HG02571 (cell line): ENCODE results near the gene ZNF778.
"Not testable (repeated sequence)": the region's sequence is repeated elsewhere in the genome, so short reads cannot be mapped to it uniquely, and the experiment has no call there.

Experiments used
- ATAC-seq: cut with Tn5 transposase; IDR thresholded peaks from one replicate; pipeline ENCODE4 v1.9.1; 2021; ENCODE audit warnings: mild to moderate bottlenecking, moderate library complexity; ENCODE audit not compliant: unreplicated experiment

The ZNF778 gene

DNA sequence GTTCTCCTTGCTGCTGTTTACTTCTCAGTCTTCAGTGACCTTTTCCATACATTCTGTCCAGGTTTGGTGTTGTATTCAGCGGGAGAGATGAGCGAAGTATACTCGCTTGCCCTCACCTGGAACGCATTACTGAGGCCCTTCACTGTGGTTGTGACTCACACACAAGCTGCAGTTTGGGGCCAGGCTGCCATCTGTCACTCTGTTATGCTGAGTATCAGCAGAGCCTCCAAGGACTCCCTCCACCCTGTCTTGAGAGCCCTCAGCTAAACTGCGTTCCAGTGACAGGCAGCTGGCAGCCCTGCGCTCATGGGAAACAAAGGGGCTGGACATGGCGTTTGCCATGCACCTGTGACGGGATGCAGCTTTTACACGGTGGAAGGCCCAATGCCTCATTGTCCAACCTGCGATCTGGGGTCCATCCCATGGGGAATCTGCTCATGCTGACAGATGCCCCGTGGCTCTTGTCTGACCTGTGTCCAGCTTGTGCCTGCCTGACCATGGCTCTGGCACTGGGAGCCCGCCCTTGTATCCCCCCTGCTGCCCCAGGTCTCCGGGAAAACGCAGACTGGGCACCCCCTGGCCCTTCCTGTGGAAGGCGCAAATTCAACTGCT lies 6.5 kb upstream of the ZNF778 start:
- ATAC-seq, result no peak

- no peak for ATAC-seq
Observed at GRCh38 chr16:89216315-89217137, 977 bp upstream of the ZNF778 start.

DNA sequence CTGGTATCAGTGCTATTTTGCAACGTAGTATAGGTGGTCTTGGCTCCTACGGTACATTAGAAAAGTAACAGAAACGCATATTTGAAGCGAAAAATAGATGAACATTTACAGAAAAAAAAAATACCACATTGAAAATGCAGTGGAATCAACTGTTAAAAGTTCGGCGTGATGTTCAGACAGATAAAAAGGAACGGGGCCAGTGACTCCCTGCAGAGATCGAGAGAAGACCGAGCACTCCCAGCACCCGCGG lies 440 bp upstream of the ZNF778 start:
- ATAC-seq, result no peak

- ATAC-seq, result no peak
Observed at GRCh38 chr16:89219365-89219764, 1.9 kb downstream of the ZNF778 start.

DNA sequence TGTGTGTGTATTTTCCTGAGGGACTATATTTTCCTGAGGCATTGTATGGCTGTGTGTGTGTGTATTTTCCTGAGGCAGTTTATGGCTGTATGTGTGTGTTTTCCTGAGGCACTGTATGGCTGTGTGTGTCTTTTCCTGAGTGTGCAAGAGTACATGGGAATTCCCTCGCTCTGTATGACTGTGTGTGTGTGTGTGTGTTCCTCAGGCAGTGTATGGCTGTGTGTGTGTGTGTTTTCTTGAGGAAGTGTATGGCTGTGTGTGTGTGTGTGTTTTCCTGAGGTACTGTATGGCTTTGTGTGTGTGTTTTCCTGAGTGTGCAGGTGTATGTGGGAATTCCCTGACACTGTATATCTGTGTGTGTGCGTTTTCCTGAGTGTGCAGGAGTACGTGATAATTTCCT lies 4.1 kb downstream of the ZNF778 start:
- ATAC-seq, result no peak

GRCh38 chr16:89222931-89223330 lies 5.4 kb downstream of the ZNF778 start:
- no peak for ATAC-seq

DNA sequence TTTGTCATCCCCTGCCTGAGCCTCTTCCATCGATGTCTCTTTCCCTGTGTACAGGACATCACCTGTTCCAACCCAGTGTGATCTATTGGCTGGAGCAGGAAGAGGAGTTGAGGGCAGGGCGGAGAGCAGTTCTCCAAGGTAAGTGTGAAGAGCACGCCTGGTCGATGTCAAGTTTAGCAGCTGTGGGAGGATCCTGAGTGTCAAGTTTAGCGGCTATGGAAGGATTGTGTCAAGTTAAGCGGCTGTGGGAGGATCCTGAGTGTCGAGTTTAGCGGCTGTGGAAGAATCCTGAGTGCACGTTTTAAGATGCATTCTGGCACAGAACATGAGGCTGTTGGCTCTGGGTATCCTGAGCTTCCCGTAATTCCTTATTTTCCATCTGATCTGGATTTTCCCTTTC lies 7.2 kb downstream of the ZNF778 start:
- no peak for ATAC-seq

DNA sequence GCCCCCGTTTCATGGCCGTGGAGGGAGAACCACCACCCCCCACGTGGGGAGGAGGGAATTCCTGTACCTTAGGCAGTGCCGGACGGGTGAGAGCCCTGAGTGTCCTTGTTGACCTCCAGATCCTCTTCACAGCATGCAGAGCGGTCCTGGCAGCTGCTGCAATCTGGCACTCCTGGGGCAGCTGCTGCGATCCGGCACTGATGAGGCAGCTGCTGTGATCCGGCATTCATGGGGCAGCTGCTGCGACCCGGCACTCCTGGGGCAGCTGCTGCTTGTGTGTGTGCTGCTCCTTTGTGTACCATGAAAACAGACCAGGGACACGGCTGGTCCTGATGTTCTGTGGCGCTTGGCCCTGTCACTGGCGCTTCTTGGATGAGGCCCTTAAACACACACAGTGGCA lies 12.8 kb downstream of the ZNF778 start:
- ATAC-seq, result no peak

DNA sequence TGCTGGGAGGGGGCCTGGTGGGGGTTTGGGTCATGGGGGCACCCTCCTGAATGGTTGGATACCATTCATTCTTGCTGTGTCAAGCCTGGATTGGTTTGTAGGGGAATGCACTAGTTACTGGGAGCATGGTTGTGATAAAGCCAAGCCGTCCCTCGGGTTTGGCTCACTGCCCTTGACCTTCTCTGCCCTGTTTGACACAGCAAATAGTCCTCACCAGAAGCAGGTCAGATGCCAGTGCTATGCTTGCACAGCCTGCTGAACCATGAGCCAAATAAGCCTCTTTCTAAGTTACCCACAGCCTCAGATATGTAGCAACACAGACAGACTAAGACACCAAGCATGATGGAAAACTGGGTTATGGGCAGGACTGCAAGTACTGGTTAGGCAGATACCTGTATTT lies 14.6 kb downstream of the ZNF778 start:
- ATAC-seq, result no peak

DNA sequence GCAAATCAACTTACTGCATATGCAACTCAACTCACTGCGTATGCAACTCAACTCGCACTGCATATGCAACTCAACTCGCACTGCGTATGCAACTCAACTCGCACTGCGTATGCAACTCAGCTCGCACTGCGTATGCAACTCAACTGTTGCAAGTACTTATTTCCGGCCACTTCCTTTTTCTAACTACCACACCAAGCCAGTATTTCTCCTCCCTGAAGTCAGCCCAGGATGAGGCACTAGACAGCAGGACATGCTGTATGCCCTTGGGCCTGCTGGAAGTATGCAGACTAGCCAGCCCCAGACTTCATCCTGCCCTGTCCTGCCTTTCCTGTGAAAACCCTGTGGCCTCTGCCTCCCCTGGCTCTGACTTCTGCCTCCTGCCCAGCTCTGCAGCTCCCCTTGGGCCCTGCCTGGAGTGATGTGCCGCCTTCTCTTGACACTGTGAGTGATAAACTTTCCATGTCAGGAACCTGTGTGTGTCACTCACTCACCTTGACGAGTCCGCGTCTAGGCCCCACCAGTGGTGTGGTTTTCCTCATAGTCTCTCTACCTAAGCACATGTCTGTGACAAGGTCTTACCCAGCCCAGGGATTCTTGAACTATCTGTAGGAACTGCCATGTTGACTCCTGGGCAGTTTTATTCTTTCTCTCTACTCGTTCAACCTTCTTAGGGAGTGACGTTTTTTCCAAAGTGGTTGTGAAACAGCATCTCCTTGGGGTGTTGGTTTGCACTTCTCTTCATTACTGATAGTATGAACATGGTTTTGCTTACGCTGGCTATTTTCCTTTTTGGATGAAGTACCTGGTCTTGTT lies 16.4 kb downstream of the ZNF778 start:
- ATAC-seq, result no peak

DNA sequence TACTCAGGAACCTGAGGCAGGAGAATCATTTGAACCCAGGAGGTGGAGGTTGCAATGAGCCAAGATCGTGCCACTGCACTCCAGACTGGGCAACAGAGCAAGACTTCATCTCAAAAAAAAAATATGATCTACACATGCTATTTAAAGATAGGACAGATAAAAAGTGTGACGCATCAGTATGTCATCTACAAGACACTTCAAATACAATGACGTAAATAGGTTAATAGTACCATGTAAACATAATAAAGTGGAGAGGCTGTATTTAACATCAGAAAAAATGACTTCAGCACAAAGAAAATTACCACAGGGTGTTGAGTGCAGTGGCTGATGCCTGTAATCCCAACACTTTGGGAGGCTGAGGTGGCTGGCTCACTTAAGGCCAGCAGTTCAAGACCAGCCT lies 20.2 kb downstream of the ZNF778 start:
- no peak for ATAC-seq

DNA sequence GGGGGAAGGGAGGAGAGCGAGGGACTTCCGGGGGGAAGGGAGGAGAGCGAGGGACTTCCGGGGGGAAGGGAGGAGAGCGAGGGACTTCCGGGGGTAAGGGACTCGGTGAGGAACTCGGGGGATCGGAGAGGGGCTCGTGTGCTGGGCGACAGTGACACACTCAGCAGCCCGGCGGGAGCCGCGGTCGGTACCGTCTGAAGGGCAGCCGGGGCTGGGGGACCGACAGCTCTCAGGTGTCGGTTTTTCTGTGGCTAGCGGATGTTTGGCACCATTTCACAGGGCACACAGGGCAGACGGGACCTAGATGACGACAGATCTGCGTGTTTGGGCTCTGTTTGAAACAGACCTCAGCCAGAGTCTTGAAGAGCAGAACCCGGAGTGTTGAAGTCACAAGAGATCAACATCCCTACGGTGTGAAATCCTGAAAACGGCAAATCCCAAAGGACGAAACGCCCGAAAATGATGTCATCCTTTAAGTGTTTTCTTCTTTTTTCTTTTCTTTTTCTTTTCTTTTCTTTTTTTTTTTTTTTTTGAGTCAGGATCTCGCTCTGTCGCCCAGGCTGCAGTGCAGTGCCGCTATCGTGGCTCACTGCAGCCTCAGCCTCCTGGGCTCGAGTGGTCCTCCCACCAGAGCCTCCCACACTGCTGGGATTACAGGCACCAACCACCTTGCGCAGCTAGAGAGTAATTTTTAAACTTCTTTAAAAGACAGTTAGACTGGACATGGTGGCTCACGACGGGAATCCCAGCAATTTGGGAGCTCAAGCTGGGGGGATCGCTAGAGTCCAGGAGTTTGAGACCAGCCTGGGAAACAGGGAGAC lies 23.9 kb downstream of the ZNF778 start:
- ATAC-seq, result no peak

DNA sequence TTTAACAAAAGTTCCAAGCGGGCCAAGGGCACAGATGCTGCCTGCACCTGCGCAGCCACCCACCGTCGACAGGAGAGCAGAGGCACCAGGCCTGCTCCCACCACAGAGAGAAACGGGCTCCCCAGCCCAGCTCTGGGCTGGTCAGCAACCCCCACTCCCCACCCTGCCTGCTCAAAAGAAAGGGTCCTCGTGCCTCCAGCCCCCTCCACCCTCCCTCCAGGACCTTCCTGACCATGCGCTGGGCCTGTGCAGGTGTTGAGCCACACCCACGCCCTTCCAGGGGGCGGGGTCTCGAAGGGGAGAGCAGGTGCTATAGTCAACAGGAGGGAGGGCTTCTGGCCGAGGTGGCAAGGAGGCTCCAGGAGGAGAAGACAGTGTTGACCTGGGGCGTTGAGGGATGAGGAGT lies 25.3 kb downstream of the ZNF778 start:
- no peak for ATAC-seq

DNA sequence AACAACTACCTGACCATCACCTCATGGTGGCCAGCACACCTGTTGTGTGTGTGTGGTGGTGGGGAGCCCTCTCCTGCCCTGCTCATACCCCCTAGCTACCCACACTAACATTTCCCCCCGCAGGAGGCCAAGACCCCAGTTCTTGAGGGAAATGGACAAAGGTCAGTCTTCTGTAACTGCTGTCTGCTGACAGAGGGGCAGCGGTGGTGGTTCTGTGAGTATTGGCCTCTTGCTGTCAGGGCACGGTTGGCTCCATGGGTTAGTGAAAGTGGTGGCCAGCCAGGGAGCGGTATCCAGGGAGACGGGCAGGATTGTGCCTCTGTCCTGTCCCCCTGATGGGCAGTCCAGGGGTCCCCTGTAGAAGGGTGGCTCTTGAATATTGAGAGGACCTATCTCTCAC lies 26.2 kb downstream of the ZNF778 start:
- ATAC-seq, result no peak

DNA sequence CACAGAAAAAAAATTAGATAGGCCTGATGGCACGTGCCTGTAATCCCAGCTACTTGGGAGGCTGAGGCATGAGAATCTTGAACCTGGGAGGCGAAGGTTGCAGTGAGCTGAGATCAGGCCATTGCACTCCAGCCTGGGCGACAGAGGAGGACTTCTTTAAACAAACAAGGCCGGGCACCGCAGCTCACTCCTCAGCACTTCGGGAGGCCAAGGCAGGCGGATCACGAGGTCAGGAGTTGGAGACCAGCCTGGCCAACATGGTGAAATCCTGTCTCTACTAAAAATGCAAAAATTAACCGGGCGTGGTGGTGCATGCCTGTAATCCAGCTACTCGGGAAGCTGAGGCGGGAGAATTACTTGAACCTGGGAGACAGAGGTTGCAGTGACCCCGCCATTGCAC lies 26.8 kb downstream of the ZNF778 start:
- not testable (repeated sequence) for ATAC-seq

DNA sequence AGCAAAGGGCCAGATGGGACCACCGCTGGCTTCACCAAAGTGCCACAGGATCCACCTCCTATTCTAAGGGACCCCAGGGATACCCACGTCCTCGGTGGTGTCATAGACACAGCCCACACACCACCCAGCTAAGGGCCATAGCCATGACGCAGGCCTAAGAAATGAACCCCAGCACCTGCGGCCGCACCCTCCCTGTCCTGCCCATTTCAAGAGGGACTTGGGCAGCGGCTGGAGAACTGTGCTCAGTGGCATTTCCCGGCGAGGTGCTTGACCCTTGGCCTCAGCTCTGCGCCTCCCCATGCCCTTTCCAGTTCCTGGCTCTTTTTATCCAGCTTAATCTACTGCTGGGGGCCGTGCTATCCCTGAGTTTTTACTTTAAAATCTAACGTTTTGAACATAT lies 27.3 kb downstream of the ZNF778 start:
- ATAC-seq, result no peak

DNA sequence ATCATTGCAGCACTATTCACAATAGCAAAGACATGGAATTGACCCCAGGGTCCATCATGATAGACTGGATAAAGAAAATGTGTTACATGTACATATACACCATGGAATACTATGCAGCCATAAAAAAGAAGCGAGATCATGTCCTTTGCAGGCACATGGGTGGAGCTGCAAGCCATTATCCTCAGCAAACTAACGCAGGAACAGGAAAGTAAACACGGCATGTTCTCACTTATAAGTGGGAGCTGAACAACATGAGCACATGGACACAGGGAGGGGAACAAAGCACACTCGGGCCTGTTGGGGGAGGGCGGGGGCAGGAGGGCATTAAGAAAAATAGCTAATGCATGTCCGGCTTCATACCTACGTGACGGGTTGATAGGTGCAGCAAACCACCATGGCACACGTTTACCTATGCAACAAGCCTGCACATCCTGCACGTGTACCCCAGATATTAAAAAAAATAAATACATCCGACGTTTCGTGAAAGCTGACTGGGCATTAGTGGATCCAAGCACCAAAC lies 28.9 kb downstream of the ZNF778 start:
- no peak for ATAC-seq

- ATAC-seq, result no peak
Observed at GRCh38 chr16:89246903-89247733, 29.6 kb downstream of the ZNF778 start.

DNA sequence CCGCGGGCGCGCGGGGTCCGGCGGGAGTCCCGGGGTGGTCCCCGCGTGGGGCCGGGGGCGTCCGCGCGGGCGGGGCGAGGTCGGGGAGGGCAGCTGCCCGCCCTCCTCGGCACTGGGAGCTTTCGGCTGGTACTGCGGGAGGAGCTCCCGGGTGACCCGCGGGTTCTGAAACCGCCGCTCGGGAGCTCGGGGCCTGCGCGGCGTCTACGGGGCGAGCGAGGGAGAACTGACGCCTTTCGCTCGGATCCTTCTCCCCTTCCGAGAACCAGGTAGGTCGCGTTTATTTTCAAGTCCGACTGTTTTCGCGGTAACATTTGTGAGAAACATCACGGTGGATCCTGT lies 30.2 kb downstream of the ZNF778 start:
- ATAC-seq, result not testable (repeated sequence)
